HG02840 (cell line): ENCODE measurements around the gene LAMP1.
"Not testable (repeated sequence)": the region's sequence is repeated elsewhere in the genome, so short reads cannot be mapped to it uniquely, and the experiment has no call there.

ENCODE experiments used
- ATAC-seq: cut with Tn5 transposase; IDR thresholded peaks from one replicate; pipeline ENCODE4 v1.9.1; 2021; ENCODE audit warnings: mild to moderate bottlenecking, moderate library complexity, moderate number of reproducible peaks; ENCODE audit not compliant: unreplicated experiment, low FRiP score

Gene LAMP1

DNA sequence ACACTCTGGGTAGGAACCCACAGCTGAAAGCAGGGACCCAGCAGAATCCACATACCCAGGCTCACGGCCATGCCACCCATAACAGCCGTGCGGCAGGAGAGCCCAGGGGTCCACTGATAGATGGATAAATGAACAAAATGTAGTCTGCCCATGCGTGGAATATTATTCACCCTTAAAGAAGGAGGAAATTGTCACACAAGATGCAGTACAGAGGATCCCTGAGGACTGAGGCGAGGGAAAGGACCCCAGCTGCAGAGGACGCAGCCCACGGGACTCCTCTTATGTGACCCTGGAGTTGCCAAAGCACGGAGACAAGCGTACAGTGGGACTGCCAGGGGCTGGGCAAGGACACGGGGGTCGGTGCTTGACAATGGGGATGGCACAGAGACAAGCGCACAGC is 56.2 kb downstream of the LAMP1 start:
- no peak for ATAC-seq

GRCh38 chr13:113354831-113355610 is 58.0 kb downstream of the LAMP1 start:
- no peak for ATAC-seq

DNA sequence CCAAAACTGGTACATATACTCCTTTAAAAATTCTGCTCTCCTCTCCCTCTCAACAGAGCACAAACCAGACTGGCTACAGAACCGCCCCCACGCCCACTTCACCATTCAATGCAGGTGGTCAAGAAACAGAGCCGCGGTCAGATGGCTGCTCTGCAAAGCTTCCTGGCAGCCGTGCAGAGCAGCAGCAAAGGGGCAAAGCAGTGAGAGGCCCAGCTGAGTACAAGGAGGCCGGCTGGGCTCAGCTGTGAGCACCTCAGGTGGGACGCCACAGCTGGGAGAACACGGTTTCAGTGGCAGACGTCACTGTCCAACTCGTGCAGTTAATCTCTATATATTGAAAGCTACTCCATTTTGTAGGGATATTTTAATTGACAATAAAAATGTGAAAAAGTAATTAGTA is 58.6 kb downstream of the LAMP1 start:
- no peak for ATAC-seq

- no peak for ATAC-seq
Observed at GRCh38 chr13:113356596-113356995, 59.6 kb downstream of the LAMP1 start.

GRCh38 chr13:113357529-113357928 is 60.5 kb downstream of the LAMP1 start:
- ATAC-seq, result no peak

GRCh38 chr13:113358653-113359190 is 61.7 kb downstream of the LAMP1 start:
- no peak for ATAC-seq

- no peak for ATAC-seq
Observed at GRCh38 chr13:113359571-113359970, 62.5 kb downstream of the LAMP1 start.

GRCh38 chr13:113360446-113360845 is 63.4 kb downstream of the LAMP1 start:
- no peak for ATAC-seq

GRCh38 chr13:113361406-113361805 is 64.4 kb downstream of the LAMP1 start:
- ATAC-seq, result no peak

DNA sequence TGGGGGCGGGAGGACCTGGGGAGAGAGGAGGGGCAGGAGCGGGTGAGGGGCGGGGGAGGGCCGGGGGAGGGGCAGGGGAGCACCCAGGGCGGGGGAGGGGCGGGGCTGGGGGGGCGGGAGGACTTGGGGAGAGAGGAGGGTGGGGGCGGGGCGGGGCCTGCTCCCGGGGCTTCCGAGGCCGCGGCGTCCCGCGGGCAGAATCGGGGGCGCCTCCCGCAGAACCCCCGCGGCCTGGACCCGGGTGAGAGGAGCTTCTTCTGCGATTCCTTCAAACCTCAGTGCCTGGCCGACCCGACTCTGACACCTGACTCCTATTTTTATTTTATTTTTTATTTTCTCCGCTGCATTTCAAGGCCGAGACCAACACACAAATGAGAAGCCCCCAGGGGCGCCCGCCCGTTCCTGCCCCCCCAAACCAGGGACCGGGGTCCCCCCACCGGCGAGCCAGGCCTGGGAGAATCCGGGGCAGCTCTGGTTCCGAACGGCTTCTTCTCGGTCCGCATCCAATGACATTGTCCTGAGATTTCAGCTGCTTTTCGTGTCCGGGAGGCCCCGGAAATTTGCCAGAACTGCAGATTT is 67.4 kb downstream of the LAMP1 start:
- no peak for ATAC-seq

GRCh38 chr13:113364901-113365582 is 68.0 kb downstream of the LAMP1 start:
- ATAC-seq, result no peak

- no peak for ATAC-seq
Observed at GRCh38 chr13:113365583-113365970, 68.5 kb downstream of the LAMP1 start.

DNA sequence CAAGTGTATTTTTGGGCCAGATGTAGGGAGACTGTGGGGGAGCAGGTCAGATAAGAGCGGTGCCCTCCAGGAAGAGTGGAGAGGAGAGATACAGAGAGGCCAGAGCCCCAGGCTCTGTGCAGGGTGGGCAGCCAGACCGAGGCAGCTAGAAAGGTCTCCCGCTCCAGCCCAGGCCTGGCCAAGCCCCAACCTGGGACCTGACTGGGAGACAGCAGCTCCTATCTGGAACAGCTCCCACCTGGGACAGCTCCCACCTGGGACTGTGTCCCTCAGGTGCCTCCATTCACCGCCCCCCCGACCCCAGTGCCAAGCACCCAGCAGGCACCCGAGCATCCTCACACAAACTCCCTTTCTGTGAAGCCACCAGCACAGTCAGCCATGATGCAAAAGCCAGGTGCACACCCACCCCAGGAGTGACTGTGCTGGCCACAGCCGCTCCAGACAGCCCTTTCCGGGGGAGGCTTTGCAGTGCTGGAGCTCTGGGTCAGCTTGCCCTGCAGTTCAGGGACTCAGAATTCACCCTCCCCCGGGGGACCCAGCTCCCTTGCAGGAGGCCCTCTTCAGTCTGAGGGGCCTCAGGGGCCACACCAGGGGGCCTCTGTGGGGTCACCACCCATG is 69.0 kb downstream of the LAMP1 start:
- no peak for ATAC-seq

DNA sequence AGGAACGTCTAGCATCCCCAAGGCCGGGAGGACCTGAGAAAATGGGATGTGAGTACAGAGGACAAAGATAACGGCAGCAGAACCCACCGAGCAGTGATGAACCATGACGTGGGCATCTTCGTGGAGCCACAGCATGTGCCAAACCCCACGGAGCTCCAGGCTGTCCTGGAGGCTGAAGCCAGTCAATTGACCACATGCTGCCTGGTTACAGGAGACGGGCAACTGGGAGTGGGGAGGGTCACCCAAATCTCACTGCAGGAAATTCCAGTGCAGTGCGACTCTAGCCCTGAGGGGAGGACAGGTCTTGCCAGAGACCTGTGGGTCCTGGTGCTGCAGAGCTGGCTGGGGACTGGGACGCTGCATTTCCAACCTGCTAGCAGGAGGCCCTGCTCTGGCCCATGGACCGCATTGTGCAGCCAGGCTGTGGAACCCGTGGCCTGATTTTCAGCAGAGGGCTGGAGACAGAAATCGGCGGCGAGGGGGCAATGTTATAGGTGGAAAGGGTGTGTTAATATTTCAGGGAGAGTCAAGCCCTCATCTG is 70.1 kb downstream of the LAMP1 start:
- ATAC-seq, result no peak

GRCh38 chr13:113367771-113368170 is 70.7 kb downstream of the LAMP1 start:
- ATAC-seq, result no peak

DNA sequence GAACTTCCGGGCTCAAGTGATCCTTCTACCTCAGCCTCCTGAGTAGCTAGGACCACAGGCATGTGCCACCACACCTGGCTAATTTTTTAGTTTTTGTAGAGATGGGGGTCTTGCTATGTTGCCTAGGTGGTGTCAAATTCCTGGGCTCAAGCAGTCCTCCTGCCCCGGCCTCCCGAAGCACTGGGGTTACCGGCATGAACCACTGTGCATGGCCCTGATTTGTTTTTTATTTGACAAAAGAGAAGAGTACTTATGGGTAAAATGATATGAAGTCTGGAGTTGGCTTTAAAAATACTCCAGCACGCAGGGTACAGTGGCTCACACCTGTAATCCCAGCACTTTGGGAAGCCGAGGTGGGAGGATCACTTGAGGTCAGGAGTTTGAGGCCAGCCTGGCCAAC is 71.3 kb downstream of the LAMP1 start:
- ATAC-seq, result not testable (repeated sequence)

- ATAC-seq, result no peak
Observed at GRCh38 chr13:113369189-113369588, 72.2 kb downstream of the LAMP1 start.

DNA sequence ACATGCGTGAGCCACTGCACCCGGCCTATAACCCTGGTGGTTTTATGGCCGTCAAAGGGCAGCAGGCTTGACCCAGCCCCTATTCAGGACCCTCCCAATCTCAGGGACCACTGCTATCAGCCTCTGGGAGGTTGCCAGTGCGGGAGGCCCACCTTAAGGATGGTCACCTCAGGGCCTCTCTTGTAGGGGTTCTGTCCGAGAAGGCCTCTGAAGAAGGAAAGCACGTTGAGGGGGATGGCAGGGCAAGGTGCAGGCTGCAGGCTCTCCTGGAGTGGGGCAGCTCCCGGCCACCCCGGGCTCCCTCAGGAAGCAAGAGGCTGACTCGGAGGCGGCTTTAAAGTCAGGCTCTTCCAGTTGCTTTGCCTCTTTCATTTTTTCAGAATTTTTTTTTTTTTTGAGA is 72.8 kb downstream of the LAMP1 start:
- ATAC-seq, result no peak

- ATAC-seq, result no peak
Observed at GRCh38 chr13:113371061-113371460, 74.0 kb downstream of the LAMP1 start.

DNA sequence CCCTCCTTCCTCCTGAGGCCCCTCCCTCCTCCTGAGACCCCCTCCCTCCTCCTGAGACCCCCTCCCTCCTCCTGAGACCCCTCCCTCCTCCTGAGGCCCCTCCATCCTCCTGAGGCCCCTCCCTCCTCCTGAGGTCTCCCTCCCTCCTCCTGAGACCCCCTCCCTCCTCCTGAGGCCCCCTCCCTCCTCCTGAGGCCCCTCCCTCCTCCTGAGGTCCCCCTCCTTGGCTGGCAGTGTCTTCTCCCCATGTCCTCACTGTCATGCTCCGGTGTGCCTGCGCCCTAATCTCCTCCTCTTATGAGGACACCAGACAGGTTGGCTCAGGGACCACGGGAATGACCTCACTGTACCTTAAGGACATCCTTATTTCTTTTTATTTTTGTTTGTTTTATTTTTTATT is 74.7 kb downstream of the LAMP1 start:
- not testable (repeated sequence) for ATAC-seq
